ENCODE data around the gene TCL1B.

Gene TCL1B

DNA sequence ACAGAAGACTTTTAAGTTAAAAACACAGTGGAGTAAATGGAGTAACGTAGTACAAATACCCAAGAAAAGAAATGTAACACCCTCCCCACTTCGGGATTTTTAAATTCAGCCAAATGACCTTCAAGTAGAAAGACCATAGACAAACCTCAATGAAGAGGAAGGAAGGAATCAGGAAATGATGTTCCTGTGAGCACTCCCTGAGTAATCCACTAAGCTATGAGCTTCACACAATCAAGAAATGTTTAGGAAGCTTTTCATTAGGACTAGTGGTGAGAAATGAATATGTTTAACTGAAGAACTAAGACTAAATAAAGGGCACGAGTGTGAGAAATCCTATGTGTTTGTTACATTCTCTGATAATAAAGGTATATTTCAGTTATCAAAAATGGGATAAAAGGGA, 17.6 kb downstream of the TCL1B start (continued):
- TF ChIP-seq, protein P1, sequence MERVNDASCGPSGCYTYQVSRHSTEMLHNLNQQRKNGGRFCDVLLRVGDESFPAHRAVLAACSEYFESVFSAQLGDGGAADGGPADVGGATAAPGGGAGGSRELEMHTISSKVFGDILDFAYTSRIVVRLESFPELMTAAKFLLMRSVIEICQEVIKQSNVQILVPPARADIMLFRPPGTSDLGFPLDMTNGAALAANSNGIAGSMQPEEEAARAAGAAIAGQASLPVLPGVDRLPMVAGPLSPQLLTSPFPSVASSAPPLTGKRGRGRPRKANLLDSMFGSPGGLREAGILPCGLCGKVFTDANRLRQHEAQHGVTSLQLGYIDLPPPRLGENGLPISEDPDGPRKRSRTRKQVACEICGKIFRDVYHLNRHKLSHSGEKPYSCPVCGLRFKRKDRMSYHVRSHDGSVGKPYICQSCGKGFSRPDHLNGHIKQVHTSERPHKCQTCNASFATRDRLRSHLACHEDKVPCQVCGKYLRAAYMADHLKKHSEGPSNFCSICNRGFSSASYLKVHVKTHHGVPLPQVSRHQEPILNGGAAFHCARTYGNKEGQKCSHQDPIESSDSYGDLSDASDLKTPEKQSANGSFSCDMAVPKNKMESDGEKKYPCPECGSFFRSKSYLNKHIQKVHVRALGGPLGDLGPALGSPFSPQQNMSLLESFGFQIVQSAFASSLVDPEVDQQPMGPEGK (CRISPR knock-in tag; IDR thresholded peaks at IDR 0.05; ENCODE audit: borderline replicate concordance) = no peak
- TF ChIP-seq PPARA (CRISPR knock-in tag; IDR thresholded peaks at IDR 0.05; ENCODE audit: borderline replicate concordance) (no peak), RARB (CRISPR knock-in tag; IDR thresholded peaks at IDR 0.05) (no peak), ARNTL (CRISPR knock-in tag; IDR thresholded peaks at IDR 0.05; ENCODE audit: borderline replicate concordance, low read depth) (no peak), ZFP3 (CRISPR knock-in tag; IDR thresholded peaks at IDR 0.05) (no peak), OSR1 (CRISPR knock-in tag; IDR thresholded peaks at IDR 0.05) (no peak)

DNA sequence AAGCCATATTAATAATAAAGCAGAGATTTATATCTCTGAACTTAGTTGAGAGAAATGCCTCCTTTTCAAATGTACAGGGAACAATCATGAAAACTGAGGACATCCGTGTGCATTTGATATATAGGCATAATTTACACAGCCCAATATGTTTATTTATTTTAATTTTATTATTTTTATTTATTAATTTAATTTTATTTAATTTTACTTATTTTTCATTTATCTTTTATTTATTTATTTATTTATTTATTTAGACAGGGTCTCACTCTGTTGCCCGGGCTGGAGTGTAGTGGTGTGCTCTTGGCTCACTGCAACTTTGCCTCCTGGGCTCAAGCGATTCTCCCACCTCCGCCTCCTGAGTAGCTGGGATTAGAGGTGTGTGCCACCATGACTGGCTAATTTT, 19.3 kb downstream of the TCL1B start:
- no peak for ATAC-seq
- no peak for TF ChIP-seq ZNF70 (CRISPR knock-in tag; IDR thresholded peaks at IDR 0.05)
- no peak for TF ChIP-seq ISL1 (CRISPR knock-in tag; IDR thresholded peaks at IDR 0.05)
- TF ChIP-seq, protein P2, sequence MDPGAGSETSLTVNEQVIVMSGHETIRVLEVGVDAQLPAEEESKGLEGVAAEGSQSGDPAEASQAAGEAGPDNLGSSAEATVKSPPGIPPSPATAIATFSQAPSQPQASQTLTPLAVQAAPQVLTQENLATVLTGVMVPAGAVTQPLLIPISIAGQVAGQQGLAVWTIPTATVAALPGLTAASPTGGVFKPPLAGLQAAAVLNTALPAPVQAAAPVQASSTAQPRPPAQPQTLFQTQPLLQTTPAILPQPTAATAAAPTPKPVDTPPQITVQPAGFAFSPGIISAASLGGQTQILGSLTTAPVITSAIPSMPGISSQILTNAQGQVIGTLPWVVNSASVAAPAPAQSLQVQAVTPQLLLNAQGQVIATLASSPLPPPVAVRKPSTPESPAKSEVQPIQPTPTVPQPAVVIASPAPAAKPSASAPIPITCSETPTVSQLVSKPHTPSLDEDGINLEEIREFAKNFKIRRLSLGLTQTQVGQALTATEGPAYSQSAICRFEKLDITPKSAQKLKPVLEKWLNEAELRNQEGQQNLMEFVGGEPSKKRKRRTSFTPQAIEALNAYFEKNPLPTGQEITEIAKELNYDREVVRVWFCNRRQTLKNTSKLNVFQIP (CRISPR knock-in tag; IDR thresholded peaks at IDR 0.05; ENCODE audit: borderline replicate concordance, low read depth) = no peak
- TF ChIP-seq, protein P3, sequence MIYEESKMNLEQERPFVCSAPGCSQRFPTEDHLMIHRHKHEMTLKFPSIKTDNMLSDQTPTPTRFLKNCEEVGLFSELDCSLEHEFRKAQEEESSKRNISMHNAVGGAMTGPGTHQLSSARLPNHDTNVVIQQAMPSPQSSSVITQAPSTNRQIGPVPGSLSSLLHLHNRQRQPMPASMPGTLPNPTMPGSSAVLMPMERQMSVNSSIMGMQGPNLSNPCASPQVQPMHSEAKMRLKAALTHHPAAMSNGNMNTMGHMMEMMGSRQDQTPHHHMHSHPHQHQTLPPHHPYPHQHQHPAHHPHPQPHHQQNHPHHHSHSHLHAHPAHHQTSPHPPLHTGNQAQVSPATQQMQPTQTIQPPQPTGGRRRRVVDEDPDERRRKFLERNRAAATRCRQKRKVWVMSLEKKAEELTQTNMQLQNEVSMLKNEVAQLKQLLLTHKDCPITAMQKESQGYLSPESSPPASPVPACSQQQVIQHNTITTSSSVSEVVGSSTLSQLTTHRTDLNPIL (CRISPR knock-in tag; IDR thresholded peaks at IDR 0.05; ENCODE audit: low read depth) = no peak
- no peak for TF ChIP-seq ARNTL (CRISPR knock-in tag; IDR thresholded peaks at IDR 0.05; ENCODE audit: borderline replicate concordance, low read depth)
- no peak for TF ChIP-seq OSR1 (CRISPR knock-in tag; IDR thresholded peaks at IDR 0.05)
- TF ChIP-seq ZFP30 (CRISPR knock-in tag; IDR thresholded peaks at IDR 0.05) = no peak

DNA sequence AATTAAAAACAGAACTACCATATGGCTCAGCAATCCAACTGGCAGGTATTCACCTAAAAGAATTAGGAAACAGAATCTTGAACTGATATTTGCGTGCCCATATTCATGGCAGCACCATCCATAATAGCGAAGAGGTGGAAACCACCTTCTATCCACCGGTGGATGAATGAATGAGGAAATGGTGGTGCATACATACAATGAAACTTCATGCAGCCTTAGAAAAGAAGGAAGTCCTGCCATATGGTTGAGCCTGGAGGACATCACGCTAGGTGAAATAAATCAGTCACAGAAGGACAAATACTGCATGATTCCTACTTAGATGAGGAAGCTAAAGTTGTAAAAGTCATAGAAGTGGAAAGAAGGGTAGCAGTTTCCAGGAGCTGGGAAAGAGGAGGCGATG, 21.1 kb downstream of the TCL1B start:
- no peak for TF ChIP-seq TCF4 (CRISPR knock-in tag; IDR thresholded peaks at IDR 0.05; ENCODE audit: borderline replicate concordance)
- no peak for ATAC-seq

DNA sequence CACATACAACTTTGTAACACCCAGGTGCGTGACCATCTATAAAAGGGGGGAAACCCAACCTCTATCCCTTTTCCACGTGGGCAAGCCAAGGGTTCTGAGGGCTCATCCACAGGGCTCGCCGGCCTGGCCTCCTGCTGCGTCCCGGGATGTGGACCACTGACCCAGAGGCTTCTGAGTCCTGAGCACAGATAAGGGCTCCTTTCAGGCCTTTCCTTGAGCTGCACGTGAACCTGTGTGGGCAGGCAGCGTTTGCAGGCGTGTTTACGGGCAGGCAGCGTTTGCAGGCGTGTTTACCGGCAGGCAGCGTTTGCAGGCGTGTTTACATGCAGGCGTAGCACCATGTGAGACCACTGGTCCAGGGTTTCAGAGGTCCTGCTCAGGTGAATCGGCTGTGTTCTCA, 23.9 kb downstream of the TCL1B start:
- ATAC-seq = no peak
- TF ChIP-seq TCF4 (CRISPR knock-in tag; IDR thresholded peaks at IDR 0.05; ENCODE audit: borderline replicate concordance) = no peak
- TF ChIP-seq PPARA (CRISPR knock-in tag; IDR thresholded peaks at IDR 0.05; ENCODE audit: borderline replicate concordance) = no peak
- TF ChIP-seq, protein P4, sequence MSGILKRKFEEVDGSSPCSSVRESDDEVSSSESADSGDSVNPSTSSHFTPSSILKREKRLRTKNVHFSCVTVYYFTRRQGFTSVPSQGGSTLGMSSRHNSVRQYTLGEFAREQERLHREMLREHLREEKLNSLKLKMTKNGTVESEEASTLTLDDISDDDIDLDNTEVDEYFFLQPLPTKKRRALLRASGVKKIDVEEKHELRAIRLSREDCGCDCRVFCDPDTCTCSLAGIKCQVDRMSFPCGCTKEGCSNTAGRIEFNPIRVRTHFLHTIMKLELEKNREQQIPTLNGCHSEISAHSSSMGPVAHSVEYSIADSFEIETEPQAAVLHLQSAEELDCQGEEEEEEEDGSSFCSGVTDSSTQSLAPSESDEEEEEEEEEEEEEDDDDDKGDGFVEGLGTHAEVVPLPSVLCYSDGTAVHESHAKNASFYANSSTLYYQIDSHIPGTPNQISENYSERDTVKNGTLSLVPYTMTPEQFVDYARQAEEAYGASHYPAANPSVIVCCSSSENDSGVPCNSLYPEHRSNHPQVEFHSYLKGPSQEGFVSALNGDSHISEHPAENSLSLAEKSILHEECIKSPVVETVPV (CRISPR knock-in tag; IDR thresholded peaks at IDR 0.05) = no peak
- TF ChIP-seq, protein P3 (CRISPR knock-in tag; IDR thresholded peaks at IDR 0.05; ENCODE audit: low read depth) = no peak
- TF ChIP-seq SNAI2 (CRISPR knock-in tag; IDR thresholded peaks at IDR 0.05) = no peak
- TF ChIP-seq BACH2 (CRISPR knock-in tag; IDR thresholded peaks at IDR 0.05; ENCODE audit: borderline replicate concordance) = no peak
- no peak for TF ChIP-seq ISL1 (CRISPR knock-in tag; IDR thresholded peaks at IDR 0.05)

DNA sequence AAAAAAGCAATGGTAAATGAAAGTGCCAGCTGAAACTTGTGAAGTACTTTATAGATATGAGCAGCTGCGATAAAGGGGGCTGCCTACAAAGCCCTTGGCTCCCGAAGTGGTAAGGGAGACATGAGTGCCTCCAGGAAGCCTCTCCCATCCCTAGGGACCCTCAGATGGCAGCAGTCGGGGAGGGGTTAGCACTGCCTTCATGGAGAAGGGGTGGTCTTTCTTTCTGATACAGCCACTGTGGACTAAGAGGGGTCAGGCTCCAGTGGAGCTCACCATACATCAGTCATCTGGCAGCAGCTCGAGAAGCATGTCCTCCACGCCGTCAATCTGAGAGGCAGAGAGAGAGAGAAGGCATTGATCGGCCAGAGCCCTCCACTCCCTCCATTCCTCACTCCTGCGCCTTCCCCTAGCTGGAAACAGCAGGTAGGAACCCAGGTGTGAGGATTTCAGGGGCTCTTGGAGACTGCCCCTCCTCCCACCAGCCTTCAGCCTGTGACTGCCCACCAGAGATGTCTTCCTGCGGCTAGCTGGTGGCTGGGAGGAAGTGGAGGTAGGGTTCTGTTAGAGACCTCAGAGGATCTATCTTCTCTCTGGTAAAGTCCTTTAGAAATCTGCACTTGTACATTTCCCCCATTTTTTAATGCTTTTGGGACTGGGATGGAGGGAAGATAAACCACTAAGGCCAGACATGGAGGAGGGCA, 25.4 kb downstream of the TCL1B start:
- ATAC-seq = no peak
- TF ChIP-seq ZFP3 (CRISPR knock-in tag; IDR thresholded peaks at IDR 0.05) = no peak
- TF ChIP-seq, protein P4 (CRISPR knock-in tag; IDR thresholded peaks at IDR 0.05) = no peak
- TF ChIP-seq SNAI2 (CRISPR knock-in tag; IDR thresholded peaks at IDR 0.05) = no peak
- TF ChIP-seq ZNF70 (CRISPR knock-in tag; IDR thresholded peaks at IDR 0.05) = no peak
- TF ChIP-seq, protein P3 (CRISPR knock-in tag; IDR thresholded peaks at IDR 0.05; ENCODE audit: low read depth) = no peak
- TF ChIP-seq, protein P1 (CRISPR knock-in tag; IDR thresholded peaks at IDR 0.05; ENCODE audit: borderline replicate concordance) = no peak
- TF ChIP-seq BACH2 (CRISPR knock-in tag; IDR thresholded peaks at IDR 0.05; ENCODE audit: borderline replicate concordance) = no peak
- no peak for TF ChIP-seq RARB (CRISPR knock-in tag; IDR thresholded peaks at IDR 0.05)
- no peak for TF ChIP-seq TCF4 (CRISPR knock-in tag; IDR thresholded peaks at IDR 0.05; ENCODE audit: borderline replicate concordance)

Measured in SK-N-SH treated with all-trans-retinoic acid at 6 μM for 48 hours (cell line).